Astrocyte (in vitro differentiated cells and primary cell): Measurements from ENCODE around the gene TMED10. TPM values are rescaled to one million over a fixed set of nuclear protein-coding genes. Genes with fewer than 3 reads are reported as not detected.

Source experiments
- DNase-seq: peaks from one replicate; pipeline ENCODE4 v3.0.0-alpha.2; 2010; ENCODE audit warnings: low read depth
- FAIRE-seq: peaks from 2 replicates; lab custom pipeline; 2011; peaks lifted over from hg19 to GRCh38; lab: Jason Lieb, UNC
- H2AFZ ChIP-seq: 2 replicates; pipeline ENCODE4 v1.6.0; 2012; ENCODE audit warnings: low read depth, low read length, inconsistent platforms
- H3K27ac ChIP-seq: 2 replicates; pipeline ENCODE4 v1.5.1; 2011; ENCODE audit warnings: low read depth, low read length, inconsistent platforms
- H3K27me3 ChIP-seq: 2 replicates; pipeline ENCODE4 v1.6.0; 2011; ENCODE audit warnings: low read length, inconsistent platforms; ENCODE audit not compliant: insufficient read depth
- H3K36me3 ChIP-seq: 2 replicates; pipeline ENCODE4 v1.5.1; 2011; ENCODE audit warnings: low read length, inconsistent platforms; ENCODE audit not compliant: insufficient read depth
- H3K4me1 ChIP-seq: 2 replicates; pipeline ENCODE4 v1.5.1; 2011; ENCODE audit warnings: low read length, inconsistent platforms; ENCODE audit not compliant: insufficient read depth
- H3K4me2 ChIP-seq: 2 replicates; pipeline ENCODE4 v1.6.0; 2012; ENCODE audit warnings: low read length, inconsistent platforms
- H3K4me3 ChIP-seq: 2 replicates; pipeline ENCODE4 v1.5.1; 2011; ENCODE audit warnings: low read depth, mild to moderate bottlenecking, low read length, inconsistent platforms; ENCODE audit not compliant: insufficient read depth
- H3K79me2 ChIP-seq: 2 replicates; pipeline ENCODE4 v1.6.0; 2012; ENCODE audit warnings: mild to moderate bottlenecking, low read length, inconsistent platforms; ENCODE audit not compliant: insufficient read depth
- H3K9ac ChIP-seq: 2 replicates; pipeline ENCODE4 v1.6.0; 2012; ENCODE audit warnings: mild to moderate bottlenecking, low read length, inconsistent platforms
- H3K9me3 ChIP-seq: 2 replicates; pipeline ENCODE4 v1.5.1; 2012; ENCODE audit warnings: low read depth, mild to moderate bottlenecking, low read length, inconsistent platforms; ENCODE audit not compliant: insufficient read depth
- H4K20me1 ChIP-seq: 2 replicates; pipeline ENCODE4 v1.6.0; 2012; ENCODE audit warnings: low read length, inconsistent platforms; ENCODE audit not compliant: insufficient read depth
- H3K27ac Mint-ChIP-seq: one replicate; pipeline ENCODE4 v1.8.0; 2021; ENCODE audit warnings: mild to moderate bottlenecking, mixed read lengths; ENCODE audit not compliant: unreplicated experiment
- H3K27me3 Mint-ChIP-seq: one replicate; pipeline ENCODE4 v1.8.0; 2021; ENCODE audit warnings: low read depth, mixed read lengths; ENCODE audit not compliant: unreplicated experiment
- H3K36me3 Mint-ChIP-seq: one replicate; pipeline ENCODE4 v1.8.0; 2021; ENCODE audit warnings: low read depth, mixed read lengths; ENCODE audit not compliant: unreplicated experiment
- H3K4me1 Mint-ChIP-seq: one replicate; pipeline ENCODE4 v1.8.0; 2021; ENCODE audit warnings: low read depth, mixed read lengths; ENCODE audit not compliant: unreplicated experiment
- H3K4me3 Mint-ChIP-seq: one replicate; pipeline ENCODE4 v1.8.0; 2021; ENCODE audit warnings: mild to moderate bottlenecking, moderate library complexity, mixed read lengths; ENCODE audit not compliant: unreplicated experiment
- H3K9me3 Mint-ChIP-seq: one replicate; pipeline ENCODE4 v1.8.0; 2021; ENCODE audit warnings: mild to moderate bottlenecking, mixed read lengths; ENCODE audit not compliant: unreplicated experiment
- EZH2 ChIP-seq: IDR thresholded peaks from 2 replicates; pipeline ENCODE4 v1.6.1; 2012; ENCODE audit warnings: mild to moderate bottlenecking, low read length, inconsistent platforms; ENCODE audit not compliant: insufficient read depth
- total RNA-seq: library from RNA; stranded (reverse); gene quantifications from 2 replicates; pipeline ENCODE4 v1.2.1, GENCODE V29; 2021
- TF ChIP-seq, protein P1 (sequence below): IDR thresholded peaks from 2 replicates; pipeline ENCODE4 v1.5.1; 2011; ENCODE audit warnings: low read depth, mild to moderate bottlenecking, inconsistent platforms, low read length, moderate library complexity; ENCODE audit not compliant: insufficient read depth

The TMED10 gene
- total RNA-seq, 1 donor from 2014 or later: 331 TPM

DNA sequence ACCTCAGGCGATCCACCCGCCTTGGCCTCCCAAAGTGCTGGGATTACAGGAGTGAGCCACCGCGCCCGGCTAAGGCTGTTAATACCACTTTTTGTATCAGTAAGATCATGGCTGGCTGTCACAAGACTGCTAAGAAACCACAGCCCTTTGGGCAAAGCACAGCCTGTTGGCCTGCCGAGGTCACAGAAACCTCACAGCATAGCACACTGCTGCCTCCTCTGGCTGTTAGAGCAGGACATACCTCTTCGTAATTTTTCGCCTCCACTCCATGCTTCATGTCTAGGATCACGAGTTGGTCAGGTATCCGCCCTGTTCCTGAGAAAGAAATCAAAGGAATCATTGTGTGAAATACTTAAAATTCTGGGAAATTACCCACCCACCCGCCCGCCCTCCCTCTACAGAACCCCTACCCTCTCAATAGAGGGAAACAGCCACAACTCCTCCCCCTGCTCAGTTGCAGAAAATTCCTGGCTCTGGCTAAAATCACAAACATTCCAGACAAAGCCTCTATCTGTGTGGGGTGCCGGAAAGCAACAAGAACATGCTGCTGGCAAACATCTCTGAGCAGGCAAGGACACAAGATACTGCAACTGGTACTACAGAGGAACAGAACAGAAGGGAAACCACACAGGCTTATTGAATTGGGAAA, 28.9 kb downstream of the TMED10 start:
- H3K27ac ChIP-seq: peak overlapping the region; percentile 79
- Mint-ChIP-seq H3K9me3 (no peaks in the 10 kb centered on the region), H3K27me3 (no peaks in the 10 kb centered on the region), H3K27ac (peak overlapping the region; percentile 93), H3K4me1 (peaks cover 39% of the 10 kb centered on the region), H3K36me3 (peaks cover 5% of the 10 kb centered on the region), H3K4me3 (no peak overlapping the region)
- peaks cover 72% of the 10 kb centered on the region for H3K79me2 ChIP-seq
- H3K4me1 ChIP-seq: peaks cover 7% of the 10 kb centered on the region
- TF ChIP-seq, protein P1, sequence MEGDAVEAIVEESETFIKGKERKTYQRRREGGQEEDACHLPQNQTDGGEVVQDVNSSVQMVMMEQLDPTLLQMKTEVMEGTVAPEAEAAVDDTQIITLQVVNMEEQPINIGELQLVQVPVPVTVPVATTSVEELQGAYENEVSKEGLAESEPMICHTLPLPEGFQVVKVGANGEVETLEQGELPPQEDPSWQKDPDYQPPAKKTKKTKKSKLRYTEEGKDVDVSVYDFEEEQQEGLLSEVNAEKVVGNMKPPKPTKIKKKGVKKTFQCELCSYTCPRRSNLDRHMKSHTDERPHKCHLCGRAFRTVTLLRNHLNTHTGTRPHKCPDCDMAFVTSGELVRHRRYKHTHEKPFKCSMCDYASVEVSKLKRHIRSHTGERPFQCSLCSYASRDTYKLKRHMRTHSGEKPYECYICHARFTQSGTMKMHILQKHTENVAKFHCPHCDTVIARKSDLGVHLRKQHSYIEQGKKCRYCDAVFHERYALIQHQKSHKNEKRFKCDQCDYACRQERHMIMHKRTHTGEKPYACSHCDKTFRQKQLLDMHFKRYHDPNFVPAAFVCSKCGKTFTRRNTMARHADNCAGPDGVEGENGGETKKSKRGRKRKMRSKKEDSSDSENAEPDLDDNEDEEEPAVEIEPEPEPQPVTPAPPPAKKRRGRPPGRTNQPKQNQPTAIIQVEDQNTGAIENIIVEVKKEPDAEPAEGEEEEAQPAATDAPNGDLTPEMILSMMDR: peak; percentile 35
- TF ChIP-seq EZH2: no peak
- peaks cover 19% of the 10 kb centered on the region for H3K36me3 ChIP-seq
- H3K4me3 ChIP-seq: no peak overlapping the region
- no peaks in the 10 kb centered on the region for H3K9me3 ChIP-seq
- H3K27me3 ChIP-seq: no peaks in the 10 kb centered on the region
- peaks cover 48% of the 10 kb centered on the region for H4K20me1 ChIP-seq
- no peak for FAIRE-seq
- peak; percentile 91 for DNase-seq
- H2AFZ ChIP-seq: no peak overlapping the region
- peak overlapping the region; percentile 66 for H3K4me2 ChIP-seq
- peak overlapping the region; percentile 63 for H3K9ac ChIP-seq

DNA sequence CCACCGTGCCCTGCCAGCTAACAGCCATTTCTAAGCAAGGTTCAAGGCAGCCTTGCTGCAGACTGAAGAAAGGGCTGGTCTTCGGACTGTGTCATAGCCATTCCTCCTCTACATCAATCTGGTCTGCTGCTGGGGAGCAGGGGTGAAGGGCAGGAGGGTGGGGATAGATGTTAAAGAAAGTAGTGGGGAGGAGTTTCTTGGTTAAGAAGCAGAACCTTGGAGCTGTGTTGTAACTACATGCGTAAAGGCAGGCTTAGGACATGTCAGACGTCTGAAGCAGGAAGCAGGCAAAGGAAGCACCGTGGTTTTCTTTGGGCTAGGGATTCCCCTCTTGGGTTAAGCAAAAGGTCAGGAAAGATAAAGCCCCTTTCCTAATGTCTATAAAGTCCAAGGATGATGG, 31.5 kb downstream of the TMED10 start:
- H3K9ac ChIP-seq: no peak overlapping the region
- peaks cover 7% of the 10 kb centered on the region for H3K4me1 ChIP-seq
- FAIRE-seq (no peak), DNase-seq (no peak)
- H3K4me3 ChIP-seq: no peak overlapping the region
- no peak for TF ChIP-seq EZH2
- TF ChIP-seq, protein P1: no peak
- no peaks in the 10 kb centered on the region for H3K27me3 ChIP-seq
- no peak overlapping the region for H3K4me2 ChIP-seq
- peaks cover 36% of the 10 kb centered on the region for H3K4me1 Mint-ChIP-seq
- no peak overlapping the region for H3K27ac Mint-ChIP-seq
- no peaks in the 10 kb centered on the region for H3K9me3 Mint-ChIP-seq
- no peak overlapping the region for H3K4me3 Mint-ChIP-seq
- no peaks in the 10 kb centered on the region for H3K9me3 ChIP-seq
- H3K27me3 Mint-ChIP-seq: no peaks in the 10 kb centered on the region
- peaks cover 11% of the 10 kb centered on the region for H3K36me3 ChIP-seq
- H2AFZ ChIP-seq: no peak overlapping the region
- H3K79me2 ChIP-seq: peaks cover 75% of the 10 kb centered on the region
- no peak overlapping the region for H3K27ac ChIP-seq
- peaks cover 5% of the 10 kb centered on the region for H3K36me3 Mint-ChIP-seq
- H4K20me1 ChIP-seq: peaks cover 46% of the 10 kb centered on the region
